Neutrophil (primary cell): ENCODE data around the gene ADAMTS13.

Experiments
- H3K27ac ChIP-seq: fragments of 200-600 bp; sonication (generic); 2 replicates; pipeline ENCODE4 v1.5.1; 2016; ENCODE audit warnings: mild to moderate bottlenecking, moderate library complexity
- H3K27me3 ChIP-seq: fragments of 200-600 bp; sonication (generic); 2 replicates; pipeline ENCODE4 v1.6.0; 2016; ENCODE audit warnings: mild to moderate bottlenecking
- H3K36me3 ChIP-seq: fragments of 200-600 bp; sonication (generic); 2 replicates; pipeline ENCODE4 v1.5.1; 2017
- H3K4me1 ChIP-seq, 2 experiments: fragments of 200-600 bp in 1 of 2; sonication (generic) in 1 of 2; 1 replicate in 1 of 2; 2 replicates in 1 of 2; pipeline versions ENCODE4 v1.5.1 to v1.6.1; 2013 to 2016; ENCODE audit warnings: low read depth in 1 of 2, low read length in 1 of 2, mild to moderate bottlenecking in 1 of 2, moderate library complexity in 1 of 2; ENCODE audit not compliant: control insufficient read depth in 1 of 2, insufficient read depth in 1 of 2
- H3K4me3 ChIP-seq, 2 experiments: fragments of 200-600 bp in 1 of 2; sonication (generic) in 1 of 2; 1 replicate in 1 of 2; 2 replicates in 1 of 2; pipeline ENCODE4 v1.5.1; 2013 to 2016; ENCODE audit warnings: low read depth in 1 of 2, low read length in 1 of 2, mild to moderate bottlenecking in 1 of 2, moderate library complexity in 1 of 2
- H3K9me3 ChIP-seq: fragments of 200-600 bp; sonication (generic); 2 replicates; pipeline ENCODE4 v1.5.1; 2016
- CTCF ChIP-seq: fragments of 200-600 bp; sonication (generic); IDR thresholded peaks from 2 replicates; pipeline ENCODE4 v1.5.1; 2016; ENCODE audit warnings: antibody characterized with exemption

ADAMTS13 gene

GRCh38 chr9:133489253-133490190 lies 67.4 kb downstream of the ADAMTS13 start:
- H3K4me3 ChIP-seq = no peak overlapping the region
- no peaks in the 10 kb centered on the region for H3K9me3 ChIP-seq
- no peak for TF ChIP-seq CTCF
- no peaks in the 10 kb centered on the region for H3K4me1 ChIP-seq
- H3K27ac ChIP-seq = no peak overlapping the region
- H3K27me3 ChIP-seq = peaks cover 3% of the 10 kb centered on the region
- H3K36me3 ChIP-seq = no peaks in the 10 kb centered on the region

- Histone ChIP-seq H3K36me3 (no peaks in the 10 kb centered on the region), H3K9me3 (no peaks in the 10 kb centered on the region), H3K4me1 (no peaks in the 10 kb centered on the region), H3K4me3 (no peak overlapping the region), H3K27ac (no peak overlapping the region), H3K27me3 (no peaks in the 10 kb centered on the region)
- no peak for TF ChIP-seq CTCF
Measured at GRCh38 chr9:133490201-133490681, 68.1 kb downstream of the ADAMTS13 start.

GRCh38 chr9:133490865-133491655 lies 68.9 kb downstream of the ADAMTS13 start:
- TF ChIP-seq CTCF = no peak
- Histone ChIP-seq H3K27me3 (no peaks in the 10 kb centered on the region), H3K4me1 (no peaks in the 10 kb centered on the region)

GRCh38 chr9:133491656-133491925 lies 69.4 kb downstream of the ADAMTS13 start:
- no peaks in the 10 kb centered on the region for H3K4me1 ChIP-seq
- H3K9me3 ChIP-seq = no peaks in the 10 kb centered on the region
- TF ChIP-seq CTCF = no peak
- H3K27me3 ChIP-seq = no peaks in the 10 kb centered on the region
- no peak overlapping the region for H3K4me3 ChIP-seq
- no peak overlapping the region for H3K27ac ChIP-seq
- no peaks in the 10 kb centered on the region for H3K36me3 ChIP-seq

More at GRCh38 chr9:133490865-133491655, 68.9 kb downstream of the ADAMTS13 start:
- Histone ChIP-seq H3K4me3 (no peak overlapping the region), H3K9me3 (no peaks in the 10 kb centered on the region), H3K36me3 (no peaks in the 10 kb centered on the region), H3K27ac (no peak overlapping the region)

- H3K27me3 ChIP-seq = no peaks in the 10 kb centered on the region
- no peak overlapping the region for H3K27ac ChIP-seq
- no peaks in the 10 kb centered on the region for H3K36me3 ChIP-seq
- no peak overlapping the region for H3K4me3 ChIP-seq
- H3K4me1 ChIP-seq = no peaks in the 10 kb centered on the region
- TF ChIP-seq CTCF = no peak
- no peaks in the 10 kb centered on the region for H3K9me3 ChIP-seq
Measured at GRCh38 chr9:133492061-133493021, 70.2 kb downstream of the ADAMTS13 start.
